DOHH2 (cell line): ENCODE measurements around the gene PEMT.

Experiments used
- H3F3A ChIP-seq: fragments of 200-600 bp; sonication (generic), shearing (Covaris generic); 2 replicates; pipeline ENCODE4 v1.6.0; 2016; ENCODE audit warnings: antibody characterized with exemption, mild to moderate bottlenecking; ENCODE audit not compliant: control insufficient read depth, insufficient read depth
- H3K27ac ChIP-seq: fragments of 200-600 bp; sonication (generic); 2 replicates; pipeline ENCODE4 v1.5.1; 2014; ENCODE audit warnings: low read depth, mild to moderate bottlenecking, low read length, moderate library complexity
- H3K27me3 ChIP-seq: fragments of 200-600 bp; sonication (generic); 2 replicates; pipeline ENCODE4 v1.6.1; 2014; ENCODE audit warnings: mild to moderate bottlenecking, low read length, mixed read lengths; ENCODE audit not compliant: control insufficient read depth
- H3K36me3 ChIP-seq: fragments of 200-600 bp; sonication (generic); 2 replicates; pipeline ENCODE4 v1.6.1; 2014; ENCODE audit warnings: mild to moderate bottlenecking, low read length, moderate library complexity, mixed read lengths; ENCODE audit not compliant: control insufficient read depth
- H3K4me1 ChIP-seq: fragments of 200-600 bp; sonication (generic); 2 replicates; pipeline ENCODE4 v1.6.1; 2014; ENCODE audit warnings: mild to moderate bottlenecking, low read length, mixed read lengths; ENCODE audit not compliant: control insufficient read depth
- H3K4me2 ChIP-seq: fragments of 200-600 bp; sonication (generic); 2 replicates; pipeline ENCODE4 v1.6.0; 2014; ENCODE audit warnings: mild to moderate bottlenecking, low read length, moderate library complexity
- H3K4me3 ChIP-seq: fragments of 200-600 bp; sonication (generic); 2 replicates; pipeline ENCODE4 v1.5.1; 2014; ENCODE audit warnings: mild to moderate bottlenecking, low read length, mixed read lengths
- H3K79me2 ChIP-seq: fragments of 200-600 bp; sonication (generic); 2 replicates; pipeline ENCODE4 v1.6.1; 2014; ENCODE audit warnings: mild to moderate bottlenecking, low read length, mixed read lengths; ENCODE audit not compliant: control insufficient read depth
- H3K9me2 ChIP-seq: fragments of 200-600 bp; sonication (generic); replicated peaks from 2 replicates; pipeline ENCODE4 v1.6.1; 2014; ENCODE audit warnings: mild to moderate bottlenecking, low read length, mixed read lengths; ENCODE audit not compliant: control insufficient read depth
- H3K9me3 ChIP-seq: fragments of 200-600 bp; sonication (generic); 2 replicates; pipeline ENCODE4 v1.6.1; 2014; ENCODE audit warnings: antibody characterized with exemption, low read length, mixed read lengths; ENCODE audit not compliant: control insufficient read depth, insufficient read depth
- H4K20me1 ChIP-seq: fragments of 200-600 bp; sonication (generic); 2 replicates; pipeline ENCODE4 v1.6.0; 2014; ENCODE audit warnings: low read depth, mild to moderate bottlenecking, antibody characterized with exemption, low read length, moderate library complexity; ENCODE audit not compliant: control insufficient read depth, insufficient read depth
- EZH2phosphoT487 ChIP-seq: fragments of 200-600 bp; sonication (generic); IDR thresholded peaks from 2 replicates; pipeline ENCODE4 v1.6.1; 2017; ENCODE audit warnings: borderline replicate concordance, mild to moderate bottlenecking, antibody characterized with exemption, low read length, moderate library complexity, mixed read lengths
- TF ChIP-seq, protein P1 (sequence below): fragments of 200-600 bp; sonication (generic); IDR thresholded peaks from one replicate; pipeline ENCODE4 v1.5.1; 2014; ENCODE audit warnings: antibody characterized with exemption, mild to moderate bottlenecking, low read depth, low read length; ENCODE audit not compliant: poor library complexity, severe bottlenecking

The PEMT gene

DNA sequence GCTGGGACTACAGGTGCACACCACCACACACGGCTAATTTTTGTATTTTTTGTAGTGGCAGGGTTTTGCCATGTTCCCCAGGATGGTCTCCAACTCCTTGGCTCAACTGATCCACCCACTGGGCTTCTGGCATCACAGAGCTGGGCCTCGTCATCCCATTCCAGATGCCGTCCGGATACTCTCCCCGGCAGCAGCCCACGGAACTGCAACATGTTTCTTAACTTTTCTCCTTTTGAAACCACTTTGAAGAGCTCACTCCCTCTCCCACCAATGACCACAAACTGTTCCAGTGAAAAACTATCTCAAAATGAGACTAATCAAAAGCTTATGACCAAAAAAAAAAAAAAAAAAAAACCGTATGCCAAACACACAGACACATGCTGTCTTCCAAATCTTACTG lies 17.6 kb downstream of the PEMT start:
- TF ChIP-seq, protein P1, sequence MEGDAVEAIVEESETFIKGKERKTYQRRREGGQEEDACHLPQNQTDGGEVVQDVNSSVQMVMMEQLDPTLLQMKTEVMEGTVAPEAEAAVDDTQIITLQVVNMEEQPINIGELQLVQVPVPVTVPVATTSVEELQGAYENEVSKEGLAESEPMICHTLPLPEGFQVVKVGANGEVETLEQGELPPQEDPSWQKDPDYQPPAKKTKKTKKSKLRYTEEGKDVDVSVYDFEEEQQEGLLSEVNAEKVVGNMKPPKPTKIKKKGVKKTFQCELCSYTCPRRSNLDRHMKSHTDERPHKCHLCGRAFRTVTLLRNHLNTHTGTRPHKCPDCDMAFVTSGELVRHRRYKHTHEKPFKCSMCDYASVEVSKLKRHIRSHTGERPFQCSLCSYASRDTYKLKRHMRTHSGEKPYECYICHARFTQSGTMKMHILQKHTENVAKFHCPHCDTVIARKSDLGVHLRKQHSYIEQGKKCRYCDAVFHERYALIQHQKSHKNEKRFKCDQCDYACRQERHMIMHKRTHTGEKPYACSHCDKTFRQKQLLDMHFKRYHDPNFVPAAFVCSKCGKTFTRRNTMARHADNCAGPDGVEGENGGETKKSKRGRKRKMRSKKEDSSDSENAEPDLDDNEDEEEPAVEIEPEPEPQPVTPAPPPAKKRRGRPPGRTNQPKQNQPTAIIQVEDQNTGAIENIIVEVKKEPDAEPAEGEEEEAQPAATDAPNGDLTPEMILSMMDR: no peak
- TF ChIP-seq EZH2phosphoT487: no peak
- no peak overlapping the region for H3K27ac ChIP-seq
- H3K79me2 ChIP-seq: no peaks in the 10 kb centered on the region
- no peaks in the 10 kb centered on the region for H3K9me2 ChIP-seq
- H3K4me1 ChIP-seq: no peaks in the 10 kb centered on the region
- no peaks in the 10 kb centered on the region for H3K27me3 ChIP-seq
- H3K36me3 ChIP-seq: no peaks in the 10 kb centered on the region
- no peaks in the 10 kb centered on the region; the same call in 1 of the 2 replicates for H4K20me1 ChIP-seq
- H3K9me3 ChIP-seq: no peaks in the 10 kb centered on the region
- no peaks in the 10 kb centered on the region; the same call in 1 of the 2 replicates for H3F3A ChIP-seq
- no peak overlapping the region for H3K4me2 ChIP-seq
- H3K4me3 ChIP-seq: no peak overlapping the region

DNA sequence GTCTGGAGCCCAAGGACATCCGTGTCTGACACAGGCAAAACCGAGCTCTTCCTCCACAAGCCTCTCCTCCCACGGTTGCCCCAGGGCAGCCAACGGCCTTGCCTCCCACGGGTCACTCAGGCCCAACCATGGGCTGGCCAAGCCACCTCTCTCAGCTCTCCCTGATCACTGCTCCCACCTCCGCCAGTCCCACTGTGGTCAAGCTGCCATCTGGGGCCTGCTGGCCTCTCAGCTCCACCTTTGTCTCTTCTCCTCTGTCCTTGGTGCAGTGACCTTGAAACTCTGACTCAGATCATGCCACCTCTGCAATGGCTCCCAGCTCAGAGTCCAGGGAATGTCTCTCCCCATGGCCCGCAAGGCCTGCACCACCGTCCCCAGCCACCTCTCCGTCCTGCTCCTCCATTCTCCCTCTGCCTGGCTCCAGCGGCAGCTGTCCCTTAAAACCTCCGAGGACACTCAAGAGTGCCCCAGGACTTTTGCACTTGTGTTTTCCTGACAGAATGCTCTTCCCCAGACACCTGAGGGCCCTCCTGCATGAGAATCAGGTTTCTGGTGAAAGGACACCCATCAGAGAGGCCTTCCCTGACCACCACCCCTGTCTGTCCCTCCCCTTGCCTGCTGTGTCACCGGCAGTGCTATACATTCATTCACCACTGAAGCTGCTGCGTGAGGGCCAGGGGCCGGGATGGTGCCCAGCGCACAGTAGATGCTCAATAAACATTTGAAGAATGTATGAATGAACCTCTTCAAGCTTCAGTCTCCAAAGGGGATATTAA lies 19.3 kb downstream of the PEMT start:
- no peaks in the 10 kb centered on the region for H3K79me2 ChIP-seq
- no peaks in the 10 kb centered on the region for H3K27me3 ChIP-seq
- no peaks in the 10 kb centered on the region for H3K4me1 ChIP-seq
- no peak overlapping the region for H3K4me3 ChIP-seq
- H3K9me3 ChIP-seq: no peaks in the 10 kb centered on the region
- H3K27ac ChIP-seq: no peak overlapping the region
- no peaks in the 10 kb centered on the region for H3F3A ChIP-seq
- no peaks in the 10 kb centered on the region for H3K9me2 ChIP-seq
- no peaks in the 10 kb centered on the region for H3K36me3 ChIP-seq
- H3K4me2 ChIP-seq: no peak overlapping the region
- TF ChIP-seq, protein P1: no peak
- TF ChIP-seq EZH2phosphoT487: no peak
- H4K20me1 ChIP-seq: peaks cover 2% of the 10 kb centered on the region; the same call in 1 of the 2 replicates

DNA sequence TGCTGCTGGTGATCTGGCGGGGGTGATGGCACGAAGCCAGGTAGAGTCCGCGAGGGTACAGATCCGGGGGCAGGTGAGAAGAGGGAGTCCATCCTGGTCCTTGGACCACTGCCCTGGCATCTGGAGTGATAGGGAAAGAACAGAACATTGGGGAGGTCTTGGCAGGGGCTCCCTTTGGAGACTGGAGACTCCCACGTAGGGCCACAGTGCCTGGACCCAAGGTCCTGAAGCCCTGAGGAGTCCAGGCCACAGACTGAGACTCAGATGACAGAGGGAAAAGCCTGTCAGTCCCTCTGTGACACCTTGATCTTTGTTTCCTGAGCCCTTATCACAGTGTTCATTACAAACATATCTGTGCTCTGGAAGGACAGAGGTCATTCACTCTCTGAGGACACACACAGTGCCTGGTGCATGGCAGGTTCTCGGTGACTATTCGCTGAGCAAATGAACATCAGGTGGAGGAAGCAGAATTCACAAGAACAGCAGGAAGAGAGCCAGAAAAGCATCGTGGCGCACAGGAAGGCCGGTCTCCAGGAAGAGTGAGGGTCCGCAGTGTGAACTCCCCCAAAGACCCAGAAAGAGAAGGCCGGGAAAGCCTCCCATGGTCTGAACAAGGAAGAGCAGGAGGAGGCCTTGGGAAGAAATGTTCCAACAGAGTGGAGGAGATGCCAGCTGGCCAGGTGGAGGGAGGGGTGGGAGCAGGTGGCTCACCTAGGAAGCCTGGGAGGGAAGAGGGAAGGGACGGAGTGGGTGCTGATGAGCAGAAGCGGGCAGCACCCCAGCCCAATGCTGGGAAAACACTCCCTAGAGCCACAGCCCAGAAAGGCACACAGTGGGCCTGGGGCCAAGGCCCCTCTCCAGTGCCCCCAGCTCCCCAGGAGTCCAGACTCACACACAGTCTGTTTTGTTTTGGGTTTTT lies 20.5 kb downstream of the PEMT start:
- no peaks in the 10 kb centered on the region for H3K27me3 ChIP-seq
- peaks cover 4% of the 10 kb centered on the region; the same call in 1 of the 2 replicates for H4K20me1 ChIP-seq
- no peaks in the 10 kb centered on the region for H3K9me2 ChIP-seq
- H3K27ac ChIP-seq: no peak overlapping the region
- H3K36me3 ChIP-seq: no peaks in the 10 kb centered on the region
- TF ChIP-seq, protein P1: no peak
- TF ChIP-seq EZH2phosphoT487: no peak
- no peaks in the 10 kb centered on the region for H3K9me3 ChIP-seq
- H3K4me2 ChIP-seq: no peak overlapping the region
- no peaks in the 10 kb centered on the region for H3K79me2 ChIP-seq
- no peak overlapping the region for H3K4me3 ChIP-seq
- H3K4me1 ChIP-seq: no peaks in the 10 kb centered on the region
- H3F3A ChIP-seq: no peaks in the 10 kb centered on the region
